HG03354 (cell line): ENCODE results near the gene MAST2.
"Not testable (repeated sequence)": the region's sequence is repeated elsewhere in the genome, so short reads cannot be mapped to it uniquely, and the experiment has no call there.

ENCODE experiments used
- ATAC-seq: cut with Tn5 transposase; IDR thresholded peaks from one replicate; pipeline ENCODE4 v1.9.1; 2021; ENCODE audit warnings: mild to moderate bottlenecking; ENCODE audit not compliant: unreplicated experiment, poor library complexity, severe bottlenecking

The MAST2 gene

DNA sequence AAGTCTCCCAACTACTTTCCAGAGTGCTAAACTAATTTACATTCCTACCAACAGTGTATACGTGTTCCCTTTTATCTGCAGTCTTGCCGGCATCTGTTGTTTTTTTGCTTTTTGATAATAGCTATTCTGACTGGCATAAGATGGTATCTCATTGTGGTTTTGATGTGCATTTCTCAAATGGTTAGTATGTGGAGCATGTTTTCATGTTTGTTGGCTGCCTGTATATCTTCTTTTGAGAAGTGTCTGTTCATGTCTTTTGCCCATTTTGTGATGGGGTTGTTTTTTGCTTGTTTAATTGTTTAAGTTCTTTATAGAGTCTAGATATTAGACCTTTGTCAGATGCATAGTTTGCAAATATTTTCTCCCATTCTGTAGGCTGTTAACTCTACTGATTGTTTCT, 46.6 kb downstream of the MAST2 start:
- no peak for ATAC-seq

DNA sequence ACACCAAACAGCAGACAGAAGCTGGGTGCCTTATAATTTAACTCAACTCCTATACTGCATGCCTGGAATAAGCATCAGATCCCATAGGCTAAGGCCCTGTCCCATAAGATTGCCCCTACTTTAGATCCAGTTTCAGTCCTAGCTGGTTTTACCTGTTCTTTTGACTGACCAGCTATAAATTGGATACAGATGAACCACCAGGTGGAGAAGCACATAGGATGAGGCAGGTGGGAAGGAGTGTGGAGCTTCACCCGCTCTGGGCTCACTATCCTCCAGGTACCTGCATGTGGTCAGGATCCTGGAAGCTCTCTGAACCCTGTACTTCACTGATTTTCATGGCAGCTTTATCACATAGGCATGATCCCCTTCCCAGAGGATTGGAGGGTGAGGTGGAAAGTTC, 51.3 kb downstream of the MAST2 start:
- ATAC-seq, result no peak

- ATAC-seq, result no peak
Measured at GRCh38 chr1:45857101-45857700, 53.8 kb downstream of the MAST2 start.

GRCh38 chr1:45857755-45858492, 54.5 kb downstream of the MAST2 start:
- not testable (repeated sequence) for ATAC-seq

DNA sequence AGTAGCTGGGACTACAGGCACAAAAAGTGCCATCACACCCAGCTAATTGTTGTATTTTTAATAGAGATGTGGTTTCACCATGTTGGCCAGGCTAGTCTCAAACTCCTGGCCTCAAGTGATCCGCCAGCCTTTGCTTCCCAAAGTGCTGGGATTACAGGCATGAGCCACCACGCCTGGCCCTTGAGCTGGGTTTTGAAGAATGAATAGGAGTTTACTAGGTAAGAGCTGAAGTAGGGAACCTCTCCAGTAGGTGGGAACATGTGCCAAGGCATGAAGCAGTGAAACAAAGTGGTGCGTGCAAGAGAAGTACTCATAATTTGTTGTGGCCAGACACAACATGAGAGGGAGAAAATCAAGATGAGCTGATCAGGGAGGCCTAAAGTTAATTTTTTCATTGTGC, 55.8 kb downstream of the MAST2 start:
- no peak for ATAC-seq

DNA sequence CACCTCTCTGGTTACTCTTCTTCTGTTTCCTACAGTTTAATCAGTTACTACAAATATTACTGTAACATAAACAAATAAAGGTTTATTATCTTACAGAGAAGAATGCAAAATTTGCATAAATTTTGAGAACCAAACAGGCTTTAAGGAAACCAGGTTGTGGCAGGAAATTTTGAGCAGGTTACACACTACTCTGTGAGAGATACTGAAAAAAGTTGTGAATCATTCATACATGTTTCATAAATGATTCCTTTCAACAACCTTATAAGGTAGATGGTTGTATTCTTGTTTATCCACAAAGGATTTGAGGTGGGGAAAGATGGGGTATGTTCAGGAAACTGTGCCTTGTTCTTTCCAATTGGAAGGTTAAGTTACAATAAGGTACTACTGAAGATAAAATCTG, 58.6 kb downstream of the MAST2 start:
- ATAC-seq, result peak; percentile 46

DNA sequence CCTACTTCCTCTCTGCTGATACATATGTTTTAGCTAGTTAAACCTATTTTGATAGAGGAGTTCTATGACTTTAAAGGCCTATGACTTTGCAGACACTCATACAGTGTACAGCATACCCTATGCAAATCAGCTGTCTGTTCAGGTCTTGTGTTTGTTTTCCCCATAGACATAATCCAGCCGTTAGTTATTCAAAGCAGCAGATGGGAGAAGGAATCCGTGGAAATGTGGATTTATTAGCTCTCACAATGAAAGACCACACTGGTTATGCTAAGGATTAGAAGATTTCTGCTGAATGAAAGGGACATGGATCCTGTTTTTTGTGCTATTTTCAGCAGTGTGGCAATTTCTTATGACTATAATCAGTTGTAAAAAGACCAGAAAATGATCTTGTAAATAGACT, 59.8 kb downstream of the MAST2 start:
- no peak for ATAC-seq

DNA sequence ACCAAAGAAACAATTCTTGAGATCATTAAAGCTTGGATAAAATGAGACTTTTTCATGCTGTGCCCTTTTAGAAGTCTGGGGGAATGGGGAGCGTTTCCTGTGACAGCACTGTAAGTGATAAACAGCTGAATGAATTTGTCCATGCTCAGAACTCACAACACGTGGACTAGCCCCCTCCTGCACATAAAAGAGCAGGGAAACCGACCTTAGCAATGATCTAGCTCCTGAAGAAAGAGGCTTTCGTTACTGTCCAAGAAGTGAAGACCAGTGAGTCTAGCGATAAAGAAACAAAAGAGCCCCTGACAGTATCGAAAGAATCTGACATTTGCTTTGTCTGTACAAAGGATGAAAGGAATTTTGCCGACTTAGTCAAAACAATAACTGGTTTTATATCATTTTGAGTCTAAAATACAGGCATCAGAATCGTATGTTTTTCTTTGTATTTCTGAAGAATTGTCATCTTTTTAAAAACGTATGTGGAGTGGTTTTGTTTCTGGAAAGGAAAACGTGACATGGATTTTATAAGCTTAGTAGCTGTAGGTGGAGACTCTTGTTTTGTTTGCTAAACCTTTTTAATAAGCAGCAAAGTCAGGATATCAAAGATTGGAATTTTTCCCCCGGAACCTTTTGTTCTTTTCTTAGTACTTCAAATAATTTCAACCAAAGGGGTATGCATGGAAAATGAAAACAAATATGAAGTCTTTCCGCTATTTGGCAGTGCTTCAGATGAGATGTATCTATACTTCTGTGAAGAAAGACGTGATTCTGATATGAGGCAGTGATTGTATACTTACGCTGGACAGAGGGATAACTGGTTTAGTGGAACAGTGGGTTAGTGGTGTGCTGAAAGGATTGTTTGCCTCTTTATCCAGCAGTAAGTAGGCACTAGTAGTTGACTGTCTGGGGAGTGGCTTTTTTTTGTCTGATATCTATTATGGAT, 61.0 kb downstream of the MAST2 start:
- no peak for ATAC-seq

- no peak for ATAC-seq
Measured at GRCh38 chr1:45867697-45868348, 64.4 kb downstream of the MAST2 start.

- no peak for ATAC-seq
Measured at GRCh38 chr1:45868861-45869260, 65.4 kb downstream of the MAST2 start.

DNA sequence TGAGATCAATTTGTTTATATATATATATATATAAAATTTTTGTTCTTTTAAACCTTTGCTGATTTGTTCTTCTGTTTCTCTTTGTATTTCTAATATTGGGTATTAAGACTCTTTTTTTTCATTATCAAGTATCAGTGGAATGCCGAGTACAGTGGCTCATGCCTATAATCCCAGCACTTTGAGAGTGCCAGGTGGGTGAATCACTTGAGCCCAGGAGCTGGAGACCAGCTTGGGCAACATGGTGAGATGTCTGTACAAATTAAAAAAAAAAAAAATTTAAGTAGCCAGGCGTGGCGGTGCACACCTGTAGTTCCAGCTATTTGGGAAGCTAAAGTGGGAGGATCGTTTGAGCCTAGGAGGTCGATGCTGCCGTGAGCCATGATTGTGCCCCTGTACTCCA, 67.1 kb downstream of the MAST2 start:
- ATAC-seq, result no peak

DNA sequence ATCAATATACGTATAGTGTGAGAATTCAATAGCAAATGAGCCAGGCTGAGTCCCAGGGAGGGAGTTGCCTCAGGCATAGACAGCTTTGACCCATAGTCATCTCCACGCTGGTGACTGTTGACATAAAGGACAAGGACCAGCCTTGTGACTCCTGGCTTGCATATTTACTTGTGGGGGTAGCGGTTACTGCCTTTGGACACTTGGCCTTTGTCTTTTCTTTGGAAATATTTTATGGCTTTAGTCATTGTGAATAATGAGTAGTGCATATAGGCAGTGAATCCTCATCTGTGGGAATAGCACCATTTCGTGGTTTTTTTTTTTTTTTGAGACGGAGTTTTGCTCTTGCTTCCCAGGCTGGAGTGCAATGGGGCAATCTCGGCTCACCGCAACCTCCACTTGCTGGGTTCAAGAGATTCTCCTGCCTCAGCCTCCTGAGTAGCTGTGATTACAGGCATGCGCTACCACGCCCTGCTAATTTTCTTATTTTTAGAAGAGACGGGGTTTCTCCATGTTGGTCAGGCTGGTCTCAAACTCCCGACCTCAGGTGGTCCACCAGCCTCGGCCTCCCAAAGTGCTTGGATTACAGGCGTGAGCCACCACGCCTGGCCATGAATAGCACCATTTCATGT, 68.9 kb downstream of the MAST2 start:
- ATAC-seq, result not testable (repeated sequence)

DNA sequence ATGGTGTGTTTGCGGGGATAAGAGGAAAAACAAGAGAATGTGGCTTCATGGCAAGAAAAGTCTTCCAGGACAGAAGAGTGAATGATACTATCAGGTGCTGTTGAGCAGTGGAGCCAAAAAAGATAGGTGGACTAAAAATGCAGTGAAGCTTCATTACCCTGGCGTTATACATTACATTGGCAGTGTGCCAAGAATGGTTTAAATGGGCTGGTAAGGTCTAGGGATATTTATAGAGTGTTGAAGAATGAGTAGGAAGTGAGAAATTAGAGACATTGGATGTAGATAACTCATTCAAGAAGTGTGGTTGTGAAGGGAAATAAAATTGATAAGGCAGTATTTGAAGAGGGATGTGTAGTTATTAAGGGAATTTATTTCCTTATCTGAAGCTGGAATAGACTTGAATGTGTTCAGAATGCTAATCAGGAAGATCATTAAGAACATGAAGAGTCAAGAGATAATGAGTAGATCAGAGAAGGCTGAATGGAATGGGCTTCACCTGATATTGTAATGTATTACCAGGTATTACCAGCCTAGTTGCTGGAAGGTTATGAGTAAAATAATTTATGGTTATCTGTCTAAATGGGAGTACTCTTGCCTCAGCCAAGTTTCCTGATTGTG, 72.7 kb downstream of the MAST2 start:
- ATAC-seq, result no peak

DNA sequence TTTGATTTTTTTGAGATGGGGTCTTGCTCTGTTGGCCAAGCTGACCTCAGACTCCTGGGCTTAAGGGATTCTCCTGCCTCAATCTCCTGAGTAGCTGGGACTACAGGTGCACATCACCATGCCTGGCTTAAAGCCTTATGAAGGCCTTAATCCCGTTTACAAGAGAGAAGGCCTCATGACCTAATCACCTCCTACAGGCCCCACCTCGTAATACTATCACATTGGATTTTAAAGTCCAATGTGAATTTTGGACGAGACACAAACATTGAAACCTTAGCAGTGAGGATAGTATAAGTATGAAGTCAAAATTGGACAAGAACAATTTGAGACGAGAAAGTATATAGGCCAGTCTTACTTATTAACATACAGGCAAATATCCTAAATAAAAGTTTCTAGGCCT, 73.9 kb downstream of the MAST2 start:
- ATAC-seq, result no peak

- ATAC-seq, result no peak
Measured at GRCh38 chr1:45879885-45880598, 76.6 kb downstream of the MAST2 start.

GRCh38 chr1:45880930-45881329, 77.5 kb downstream of the MAST2 start:
- no peak for ATAC-seq

- no peak for ATAC-seq
Measured at GRCh38 chr1:45883658-45884057, 80.2 kb downstream of the MAST2 start.

GRCh38 chr1:45884700-45885099, 81.3 kb downstream of the MAST2 start:
- no peak for ATAC-seq

- ATAC-seq, result no peak
Measured at GRCh38 chr1:45886229-45886628, 82.8 kb downstream of the MAST2 start.
